Measurements from ENCODE around the gene ATP5MG.

The ATP5MG gene

DNA sequence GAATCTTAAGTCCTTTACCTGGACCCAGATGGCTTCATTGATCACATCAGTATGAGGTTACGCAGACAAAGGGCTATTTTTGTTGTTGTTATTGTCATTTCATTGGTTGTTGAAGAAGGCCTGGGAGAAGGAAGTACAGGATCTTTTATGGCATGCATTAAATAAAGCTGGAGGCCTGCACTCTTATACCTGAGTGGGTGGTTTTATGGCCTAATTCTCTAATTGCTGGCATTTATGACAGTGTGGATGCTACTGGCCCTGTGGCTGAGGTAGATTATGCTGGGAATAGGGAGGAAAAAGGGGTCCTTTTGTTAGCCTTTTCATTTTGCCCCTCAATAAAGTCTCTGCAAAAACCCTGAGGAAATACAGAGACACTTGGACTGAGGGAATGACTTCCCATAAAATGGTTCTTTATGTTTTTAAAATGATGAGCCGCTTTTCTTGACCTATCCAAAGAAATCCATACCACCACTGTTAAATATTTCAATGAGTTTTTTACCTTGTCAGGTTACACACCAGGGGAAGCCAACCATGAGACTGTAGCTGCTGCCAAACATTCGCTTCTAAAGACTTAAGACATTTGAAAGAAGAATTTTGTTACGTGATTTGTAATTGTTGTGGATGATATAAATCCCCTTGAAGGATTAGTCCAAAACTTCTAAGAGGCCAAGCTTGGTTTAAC, 41.6 kb downstream of the ATP5MG start:
- DNase-seq = no peak

DNA sequence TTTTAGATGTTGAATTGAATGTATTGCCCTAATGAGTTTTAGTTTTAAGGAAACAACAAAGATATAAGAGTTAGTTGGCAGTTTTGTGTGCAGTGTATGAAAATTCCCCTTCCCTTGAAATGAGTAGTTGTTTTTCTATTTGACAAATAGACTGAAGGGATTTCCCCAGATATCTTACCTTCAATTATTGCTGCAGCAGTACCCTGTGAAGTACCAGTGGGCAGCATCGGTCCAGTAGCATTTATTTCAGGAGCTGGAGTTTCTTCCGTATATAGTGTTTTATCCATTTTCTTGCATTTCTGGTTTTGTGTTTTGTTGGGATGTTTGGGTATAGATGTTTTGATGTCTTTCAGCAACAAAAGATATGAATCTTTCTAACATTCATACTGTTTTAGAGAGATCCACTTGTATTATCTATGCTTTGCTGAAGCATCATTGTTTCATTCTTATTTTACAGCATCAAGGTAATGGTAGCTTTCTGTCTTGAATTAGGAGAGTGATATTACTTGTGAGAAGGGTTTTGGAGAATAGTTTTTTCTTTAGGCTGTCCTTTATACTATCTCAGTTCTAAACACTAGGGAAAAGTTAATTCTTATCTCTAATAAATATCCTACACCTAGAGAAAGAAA, 42.3 kb downstream of the ATP5MG start:
- no peak for DNase-seq

DNA sequence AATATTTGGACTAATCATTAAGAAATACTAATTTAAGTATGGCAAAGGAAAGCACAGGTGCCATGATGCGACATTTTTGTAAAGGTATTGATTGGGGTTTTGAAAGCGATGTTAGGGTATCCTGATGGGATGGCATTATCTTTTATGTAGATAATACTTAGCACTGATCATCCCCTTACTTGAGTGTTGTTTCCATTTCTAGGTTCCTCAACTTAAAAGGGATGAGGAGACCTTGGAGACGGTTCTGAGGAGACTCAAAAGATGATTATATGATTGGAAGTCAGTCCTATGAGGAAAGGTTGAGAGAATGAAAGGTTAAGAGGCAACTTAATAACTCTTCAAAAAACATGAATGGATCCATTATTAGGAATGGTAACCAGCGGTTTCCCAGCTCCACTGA, 46.0 kb downstream of the ATP5MG start:
- no peak for DNase-seq

DNA sequence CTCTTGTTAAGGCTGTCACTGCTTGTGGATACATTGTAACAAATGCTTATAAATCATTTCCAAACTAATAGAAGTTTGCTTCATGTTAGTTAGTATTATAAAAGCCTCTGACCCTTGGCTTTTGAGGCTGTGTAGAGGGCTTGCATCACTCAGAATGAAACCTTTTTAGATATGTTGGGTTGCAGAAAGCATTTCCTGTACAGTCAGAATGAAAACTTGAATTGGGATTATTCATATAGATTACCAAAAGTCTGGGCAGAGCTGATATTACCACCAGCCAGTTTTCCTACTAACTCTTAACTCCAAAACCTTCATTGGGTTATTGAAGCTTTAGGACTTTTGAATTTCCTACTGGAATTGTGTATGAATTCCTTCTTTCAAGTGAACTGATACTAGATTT, 46.9 kb downstream of the ATP5MG start:
- DNase-seq = no peak

DNA sequence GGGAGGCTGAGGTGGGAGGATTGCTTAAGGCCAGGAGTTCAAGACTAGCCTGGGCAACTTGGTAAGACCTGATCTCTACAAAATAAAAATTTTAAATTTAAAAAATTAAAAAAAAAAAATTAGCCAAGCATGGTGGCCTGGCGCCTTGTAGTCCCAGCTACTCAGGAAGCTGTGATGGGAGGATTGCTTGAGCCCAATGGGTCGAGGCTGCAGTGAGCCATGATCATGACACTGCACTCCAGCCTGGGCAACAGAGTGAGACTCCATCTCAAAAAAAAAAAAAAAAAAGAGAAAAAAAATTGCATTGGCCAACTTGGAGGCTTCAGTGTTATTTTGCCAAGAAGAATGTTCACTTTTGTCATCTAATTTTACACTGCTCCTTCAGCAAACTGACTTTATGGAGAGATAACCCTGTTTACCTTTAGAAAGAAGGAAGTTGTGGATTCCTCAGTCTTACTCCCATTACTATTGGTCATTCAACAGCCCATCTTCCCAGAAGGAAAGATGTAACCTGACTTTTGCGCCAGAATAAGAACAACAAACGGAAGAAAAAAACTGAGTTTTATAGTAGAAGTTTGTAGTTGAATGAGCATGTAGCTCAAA, 48.0 kb downstream of the ATP5MG start:
- no peak for DNase-seq

DNA sequence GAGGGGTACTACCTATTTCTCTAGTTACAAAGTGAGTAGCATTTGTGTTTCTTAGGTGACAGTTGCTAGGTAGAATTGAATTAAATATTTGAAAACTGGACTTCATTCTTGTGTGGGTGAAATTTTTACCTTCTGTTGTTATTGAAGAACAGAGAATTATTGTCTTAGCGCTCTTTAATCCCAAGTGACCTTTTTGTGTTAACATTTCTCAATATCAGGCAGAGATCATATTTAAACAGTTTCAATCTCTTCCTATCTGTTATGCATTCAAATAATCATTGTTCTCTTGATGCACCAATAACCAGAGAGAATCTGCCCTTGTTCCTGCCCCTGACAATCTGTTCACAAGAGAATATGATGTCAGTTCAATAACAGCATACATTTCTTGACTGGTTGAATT, 49.0 kb downstream of the ATP5MG start:
- DNase-seq = no peak

All from hematopoietic multipotent progenitor cell treated with erythropoietin and hydrocortisone succinate and interleukin-3 and kit ligand, for 6 days (in vitro differentiated cells).